ENCODE measurements around the gene ORMDL1. TPM values are rescaled to one million over a fixed set of nuclear protein-coding genes. Genes with fewer than 3 reads are reported as not detected.
"Not testable (repeated sequence)": the region's sequence is repeated elsewhere in the genome, so short reads cannot be mapped to it uniquely, and the experiment has no call there.

The ORMDL1 gene
- total RNA-seq, 4 donors from 2014 or later = 62.1 to 88.6 (median 66.2) TPM

DNA sequence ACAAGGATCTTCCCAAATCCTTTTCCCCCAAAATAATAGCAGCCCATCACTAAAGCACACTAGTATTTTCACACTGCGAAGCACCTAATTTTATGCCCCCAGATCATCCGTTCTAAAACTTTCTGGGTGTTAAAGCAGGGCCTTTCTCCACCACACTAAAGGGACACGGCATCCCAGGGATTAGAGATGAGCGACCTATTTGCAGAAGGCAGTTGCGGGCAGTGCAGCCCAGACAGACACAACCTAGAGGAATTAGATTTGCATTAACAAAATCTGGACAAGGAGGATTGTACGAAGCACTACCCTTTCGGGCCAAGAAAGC, 21.9 kb downstream of the ORMDL1 start:
- DNase-seq (ENCODE audit: low spot score in 2 of 2) = peak in 1 of 2 donors; percentile 8
- no peaks in the 10 kb centered on the region for H3K9me3 ChIP-seq
- H3K4me3 ChIP-seq = peak overlapping the region; percentile 65 to 72 (median 70)
- TF ChIP-seq POLR2A (IDR thresholded peaks at IDR 0.05) = no peak
- TF ChIP-seq EP300 (IDR thresholded peaks at IDR 0.05) = no peak
- TF ChIP-seq, protein P1, sequence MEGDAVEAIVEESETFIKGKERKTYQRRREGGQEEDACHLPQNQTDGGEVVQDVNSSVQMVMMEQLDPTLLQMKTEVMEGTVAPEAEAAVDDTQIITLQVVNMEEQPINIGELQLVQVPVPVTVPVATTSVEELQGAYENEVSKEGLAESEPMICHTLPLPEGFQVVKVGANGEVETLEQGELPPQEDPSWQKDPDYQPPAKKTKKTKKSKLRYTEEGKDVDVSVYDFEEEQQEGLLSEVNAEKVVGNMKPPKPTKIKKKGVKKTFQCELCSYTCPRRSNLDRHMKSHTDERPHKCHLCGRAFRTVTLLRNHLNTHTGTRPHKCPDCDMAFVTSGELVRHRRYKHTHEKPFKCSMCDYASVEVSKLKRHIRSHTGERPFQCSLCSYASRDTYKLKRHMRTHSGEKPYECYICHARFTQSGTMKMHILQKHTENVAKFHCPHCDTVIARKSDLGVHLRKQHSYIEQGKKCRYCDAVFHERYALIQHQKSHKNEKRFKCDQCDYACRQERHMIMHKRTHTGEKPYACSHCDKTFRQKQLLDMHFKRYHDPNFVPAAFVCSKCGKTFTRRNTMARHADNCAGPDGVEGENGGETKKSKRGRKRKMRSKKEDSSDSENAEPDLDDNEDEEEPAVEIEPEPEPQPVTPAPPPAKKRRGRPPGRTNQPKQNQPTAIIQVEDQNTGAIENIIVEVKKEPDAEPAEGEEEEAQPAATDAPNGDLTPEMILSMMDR (IDR thresholded peaks at IDR 0.05) = no peak
- H3K27me3 ChIP-seq = no peaks in the 10 kb centered on the region
- 0 to 1% methylated on average over 7 of the region's 7 CpGs for WGBS, 2 donors
- peaks cover 0 to 24% (median 8%) of the 10 kb centered on the region in 4 donors for H3K4me1 ChIP-seq
- H3K36me3 ChIP-seq = peaks cover 0 to 33% (median 0%) of the 10 kb centered on the region in 3 donors
- peak overlapping the region; percentile 81 to 90 (median 84) for H3K27ac ChIP-seq

DNA sequence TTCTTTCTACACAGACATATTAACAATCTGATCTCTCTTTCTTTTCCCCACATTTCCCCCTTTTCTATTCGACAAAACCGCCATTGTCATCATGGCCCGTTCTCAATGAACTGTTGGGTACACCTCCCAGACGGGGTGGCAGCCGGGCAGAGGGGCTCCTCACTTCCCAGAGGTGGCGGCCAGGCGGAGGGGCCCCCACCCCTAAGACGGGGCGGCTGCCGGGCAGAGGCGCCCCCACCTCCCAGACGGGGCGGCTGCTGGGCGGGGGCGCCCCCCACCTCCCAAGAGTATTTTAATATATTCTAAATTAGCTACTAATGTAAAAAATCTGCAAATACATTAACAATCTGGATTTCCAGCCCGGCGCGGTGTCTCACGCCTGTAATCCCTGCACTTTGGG, 24.0 kb downstream of the ORMDL1 start:
- not testable (repeated sequence) for DNase-seq (ENCODE audit: low spot score in 2 of 2); H3K9me3 ChIP-seq; H3K27ac ChIP-seq; H3K4me3 ChIP-seq; H3K27me3 ChIP-seq
- H3K36me3 ChIP-seq = peaks cover 0 to 31% (median 4%) of the 10 kb centered on the region in 3 donors
- H3K4me1 ChIP-seq = peaks cover 0 to 24% (median 8%) of the 10 kb centered on the region in 4 donors
- 91 to 98% methylated on average over 19 of the region's 19 CpGs for WGBS, 2 donors

DNA sequence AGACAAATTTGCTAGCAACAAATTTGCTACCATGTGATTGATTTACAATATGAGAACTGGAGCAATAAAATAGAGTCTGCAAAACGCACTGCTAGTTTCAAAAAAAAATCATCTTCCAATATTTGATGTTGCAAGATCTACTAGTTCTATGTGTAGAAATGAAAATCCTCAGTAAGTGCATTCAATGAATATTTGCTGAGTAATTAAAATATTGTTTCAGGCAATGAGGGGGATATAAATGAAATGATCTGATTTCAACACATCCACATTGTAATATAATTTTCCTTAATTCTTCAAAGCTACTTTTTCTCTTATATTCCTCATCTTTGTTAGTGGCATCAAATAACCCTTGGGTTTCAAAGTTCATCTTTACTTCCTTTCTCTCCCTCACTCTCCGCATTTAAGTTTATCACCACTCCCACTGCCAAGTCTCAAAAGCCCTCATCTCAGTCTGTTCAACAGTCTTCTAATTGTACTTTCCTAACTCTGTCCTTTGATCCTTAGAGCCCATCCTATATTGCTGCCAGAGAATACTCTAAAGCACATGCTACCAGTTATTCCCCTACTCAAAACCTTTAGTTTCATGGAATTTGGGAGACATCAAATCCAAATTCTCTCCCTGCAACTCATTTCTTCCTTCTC, 27.7 kb downstream of the ORMDL1 start:
- Histone ChIP-seq H3K4me1 (peaks cover 0 to 5% (median under 1%) of the 10 kb centered on the region in 4 donors), H3K9me3 (no peaks in the 10 kb centered on the region), H3K4me3 (no peak overlapping the region), H3K27ac (no peak overlapping the region), H3K27me3 (no peaks in the 10 kb centered on the region), H3K36me3 (peaks cover 0 to 64% (median 6%) of the 10 kb centered on the region in 3 donors)
- DNase-seq (ENCODE audit: low spot score in 2 of 2) = no peak
- WGBS, 2 donors = 53 to 75% methylated on average over 2 of the region's 2 CpGs
- TF ChIP-seq EP300 (IDR thresholded peaks at IDR 0.05) (no peak), POLR2A (IDR thresholded peaks at IDR 0.05) (no peak)
- TF ChIP-seq, protein P1 (IDR thresholded peaks at IDR 0.05) = no peak

DNA sequence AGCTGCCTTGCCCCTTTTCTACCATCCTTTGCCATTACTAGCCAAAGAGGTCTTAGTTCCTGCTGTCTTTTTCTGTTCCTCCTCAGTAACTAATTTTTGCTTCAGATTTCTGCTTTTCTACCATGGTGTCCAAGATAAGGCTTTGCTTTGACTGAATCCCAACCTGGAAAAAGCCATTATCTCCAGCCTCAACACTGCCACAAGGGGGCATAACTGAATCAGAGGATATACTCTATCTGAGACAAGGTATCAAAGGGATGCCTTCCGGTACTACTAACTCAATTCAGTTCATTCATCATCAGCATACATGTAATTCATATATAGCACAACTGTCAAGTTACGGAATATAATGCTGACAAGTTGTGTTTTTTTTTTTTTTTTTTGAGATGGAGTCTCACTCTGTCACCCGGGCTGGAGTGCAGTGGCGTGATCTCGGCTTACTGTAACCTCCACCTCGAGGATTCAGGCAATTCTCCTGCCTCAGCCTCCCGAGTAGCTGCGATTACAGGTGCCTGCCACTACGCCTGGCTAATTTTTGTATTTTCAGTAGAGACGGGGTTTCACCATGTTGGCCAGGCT, 33.0 kb downstream of the ORMDL1 start:
- TF ChIP-seq EP300 (IDR thresholded peaks at IDR 0.05) (no peak), POLR2A (IDR thresholded peaks at IDR 0.05) (no peak)
- TF ChIP-seq, protein P1 (IDR thresholded peaks at IDR 0.05) = peak; percentile 15 to 48 (median 32)

DNA sequence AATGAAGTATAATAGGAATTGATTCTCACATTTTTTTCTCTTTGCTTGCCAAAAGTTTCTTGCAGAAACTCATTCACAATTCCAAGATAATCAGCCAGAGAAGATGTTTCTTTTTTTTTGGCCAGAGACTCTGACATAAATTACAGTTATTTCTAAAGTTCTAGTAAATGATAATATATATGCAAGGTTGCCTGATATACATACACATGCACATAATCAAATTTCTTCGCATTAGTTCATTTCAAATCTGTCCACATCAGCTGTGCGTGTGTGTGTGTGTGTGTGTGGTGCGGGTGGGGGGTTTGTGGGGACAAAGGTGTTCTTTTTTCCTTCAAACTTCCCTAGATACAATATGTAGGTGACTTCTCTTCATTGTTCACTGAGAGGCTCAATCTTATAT, 54.7 kb downstream of the ORMDL1 start:
- Histone ChIP-seq H3K4me3 (no peak overlapping the region), H3K27me3 (no peaks in the 10 kb centered on the region), H3K9me3 (no peaks in the 10 kb centered on the region), H3K27ac (no peak overlapping the region), H3K4me1 (no peaks in the 10 kb centered on the region), H3K36me3 (peaks cover 0 to 24% (median 0%) of the 10 kb centered on the region in 3 donors)
- 71 to 72% methylated on average over 3 of the region's 3 CpGs for WGBS, 2 donors
- DNase-seq (ENCODE audit: low spot score in 2 of 2) = no peak
- TF ChIP-seq POLR2A (IDR thresholded peaks at IDR 0.05) (no peak), EP300 (IDR thresholded peaks at IDR 0.05) (no peak)
- TF ChIP-seq, protein P1 (IDR thresholded peaks at IDR 0.05) = no peak

More for the DNA sequence above, 33.0 kb downstream of the ORMDL1 start:
- Histone ChIP-seq H3K27ac (no peak overlapping the region), H3K9me3 (no peaks in the 10 kb centered on the region), H3K36me3 (peaks cover 0 to 74% (median 6%) of the 10 kb centered on the region in 3 donors), H3K4me3 (no peak overlapping the region), H3K27me3 (no peaks in the 10 kb centered on the region), H3K4me1 (no peaks in the 10 kb centered on the region)
- WGBS, 2 donors = 82 to 83% methylated on average over 10 of the region's 10 CpGs
- DNase-seq (ENCODE audit: low spot score in 2 of 2) = peak in 1 of 2 donors; percentile 50

All from tibial nerve (tissue), 4 donors.